Measurements from ENCODE around the gene ZNF330. TPM values are rescaled to one million over a fixed set of nuclear protein-coding genes. Genes with fewer than 3 reads are reported as not detected.

ZNF330 gene
- total and polyA plus RNA-seq, 7 donors, result 18.5 to 48.2 (median 32.6) TPM

- intact Hi-C loops (cut with DNase I), result no loop called here
- TF ChIP-seq CTCF (IDR thresholded peaks at IDR 0.05), result no peak
- TF ChIP-seq POLR2AphosphoS5 (IDR thresholded peaks at IDR 0.05), result no peak
- no peak for TF ChIP-seq EP300 (IDR thresholded peaks at IDR 0.05)
- TF ChIP-seq POLR2A (IDR thresholded peaks at IDR 0.05), result no peak
These were observed 24.3 kb upstream of the ZNF330 start for GRCh38 chr4:141196227-141196933.

GRCh38 chr4:141207961-141208360 is 12.7 kb upstream of the ZNF330 start:
- H3K36me3 ChIP-seq, result no peaks in the 10 kb centered on the region
- no peaks in the 10 kb centered on the region for H3K27me3 ChIP-seq
- no peak for DNase-seq
- H3K4me1 ChIP-seq, result no peaks in the 10 kb centered on the region
- 83 to 86% methylated on average over 5 of the region's 5 CpGs for WGBS, 2 donors
- H3K9me3 ChIP-seq, result no peaks in the 10 kb centered on the region
- H3K4me3 ChIP-seq, result no peak overlapping the region
- no peak for TF ChIP-seq CTCF (IDR thresholded peaks at IDR 0.05)
- TF ChIP-seq EP300 (IDR thresholded peaks at IDR 0.05), result no peak
- no peak for TF ChIP-seq POLR2AphosphoS5 (IDR thresholded peaks at IDR 0.05)
- no peak for TF ChIP-seq POLR2A (IDR thresholded peaks at IDR 0.05)
- no peak overlapping the region for H3K27ac ChIP-seq
- intact Hi-C loops (cut with DNase I), result no loop called here

More at GRCh38 chr4:141196227-141196933, 24.3 kb upstream of the ZNF330 start:
- 83 to 86% methylated on average over 1 of the region's 1 CpG for WGBS, 2 donors
- Histone ChIP-seq H3K4me3 (no peak overlapping the region), H3K4me1 (peaks cover 0 to 6% (median 3%) of the 10 kb centered on the region in 4 donors), H3K36me3 (no peaks in the 10 kb centered on the region), H3K27me3 (no peaks in the 10 kb centered on the region), H3K9me3 (no peaks in the 10 kb centered on the region), H3K27ac (no peak overlapping the region)
- DNase-seq, result no peak

GRCh38 chr4:141210168-141210567 is 10.5 kb upstream of the ZNF330 start:
- intact Hi-C loops (cut with DNase I), result no loop called here
- Histone ChIP-seq H3K9me3 (no peaks in the 10 kb centered on the region), H3K4me1 (peaks cover 0 to 4% (median 0%) of the 10 kb centered on the region in 4 donors), H3K4me3 (no peak overlapping the region), H3K27me3 (no peaks in the 10 kb centered on the region), H3K27ac (no peak overlapping the region), H3K36me3 (no peaks in the 10 kb centered on the region)
- TF ChIP-seq POLR2AphosphoS5 (IDR thresholded peaks at IDR 0.05) (no peak), POLR2A (IDR thresholded peaks at IDR 0.05) (no peak), CTCF (IDR thresholded peaks at IDR 0.05) (no peak), EP300 (IDR thresholded peaks at IDR 0.05) (no peak)
- 60 to 71% methylated on average over 3 of the region's 3 CpGs for WGBS, 2 donors
- no peak for DNase-seq

GRCh38 chr4:141213550-141213991 is 7.1 kb upstream of the ZNF330 start:
- H3K27ac ChIP-seq, result no peak overlapping the region
- no peak for TF ChIP-seq POLR2AphosphoS5 (IDR thresholded peaks at IDR 0.05)
- TF ChIP-seq EP300 (IDR thresholded peaks at IDR 0.05), result no peak
- TF ChIP-seq POLR2A (IDR thresholded peaks at IDR 0.05), result no peak
- TF ChIP-seq CTCF (IDR thresholded peaks at IDR 0.05), result no peak
- H3K9me3 ChIP-seq, result no peaks in the 10 kb centered on the region
- no peak overlapping the region for H3K4me3 ChIP-seq
- 88 to 90% methylated on average over 26 of the region's 26 CpGs for WGBS, 2 donors
- no peak for DNase-seq
- no peaks in the 10 kb centered on the region for H3K27me3 ChIP-seq
- peaks cover 0 to 12% (median 4%) of the 10 kb centered on the region in 4 donors for H3K4me1 ChIP-seq
- intact Hi-C loops (cut with DNase I), result no loop called here
- no peaks in the 10 kb centered on the region for H3K36me3 ChIP-seq
